MCF 10A (cell line): Measurements from ENCODE around the gene OR1F1. TPM values are rescaled to one million over a fixed set of nuclear protein-coding genes. Genes with fewer than 3 reads are reported as not detected.
"Not testable (repeated sequence)": the region's sequence is repeated elsewhere in the genome, so short reads cannot be mapped to it uniquely, and the experiment has no call there.

Experiments used
- BruUV-seq: library from RNA; stranded (reverse); fragments of 400-500 nt; replicated peaks from 2 replicates; lab custom pipeline; 2021; lab: Mats Ljungman, UMichigan
- CTCF ChIA-PET: fragments of 300-600 bp; sonication (Branson Sonifier 250); formaldehyde crosslinking; extraction: SDS; loops from one replicate; lab custom pipeline; 2021; ENCODE audit warnings: antibody characterized with exemption, inconsistent platforms; lab: Yijun Ruan, JAX
- POLR2A ChIA-PET: fragments of 300-600, 350-650 bp; sonication (Branson Sonifier 250); formaldehyde crosslinking; extraction: SDS; loops from one replicate; lab custom pipeline; 2020; ENCODE audit warnings: antibody characterized with exemption, inconsistent platforms; lab: Yijun Ruan, JAX
- DNase-seq: peaks from one replicate; pipeline ENCODE4 v3.0.0-alpha.2; 2018; ENCODE audit not compliant: unreplicated experiment
- H3K27ac Mint-ChIP-seq: one replicate; pipeline ENCODE4 v1.8.0; 2022; ENCODE audit warnings: mild to moderate bottlenecking, low read depth, mixed read lengths; ENCODE audit not compliant: unreplicated experiment
- H3K27me3 Mint-ChIP-seq: one replicate; pipeline ENCODE4 v1.8.0; 2022; ENCODE audit warnings: mixed read lengths; ENCODE audit not compliant: insufficient read depth, unreplicated experiment
- H3K36me3 Mint-ChIP-seq: one replicate; pipeline ENCODE4 v1.8.0; 2022; ENCODE audit warnings: mild to moderate bottlenecking, moderate library complexity, mixed read lengths; ENCODE audit not compliant: insufficient read depth, unreplicated experiment
- H3K4me1 Mint-ChIP-seq: one replicate; pipeline ENCODE4 v1.8.0; 2022; ENCODE audit warnings: mixed read lengths; ENCODE audit not compliant: insufficient read depth, unreplicated experiment
- H3K4me3 Mint-ChIP-seq: one replicate; pipeline ENCODE4 v1.8.0; 2022; ENCODE audit warnings: mild to moderate bottlenecking, moderate library complexity, mixed read lengths; ENCODE audit not compliant: unreplicated experiment
- H3K9me3 Mint-ChIP-seq: one replicate; pipeline ENCODE4 v1.8.0; 2022; ENCODE audit warnings: mixed read lengths; ENCODE audit not compliant: unreplicated experiment
- CTCF ChIP-seq: fragments of 200-600 bp; IDR thresholded peaks from one replicate; pipeline ENCODE4 v1.8.0; 2022; ENCODE audit warnings: antibody characterized with exemption, mild to moderate bottlenecking; ENCODE audit not compliant: unreplicated experiment
- intact Hi-C: fragments of 100-400 bp; cut with micrococcal nuclease; formaldehyde crosslinking; loops from 2 replicates; pipeline ENCODE4 v1.14.1; 2022
- total RNA-seq: library from RNA; stranded (reverse); gene quantifications from 2 replicates; pipeline ENCODE4 v1.2.3, GENCODE V29; 2022

Gene OR1F1
- total RNA-seq, 1 experiment from 2014 or later: not detected

- DNase-seq: no peak
- intact Hi-C loops: no loop called here
- no peak for TF ChIP-seq CTCF
- Mint-ChIP-seq H3K4me3 (no peak overlapping the region), H3K27me3 (no peaks in the 10 kb centered on the region), H3K27ac (no peak overlapping the region), H3K36me3 (peaks cover 27% of the 10 kb centered on the region), H3K9me3 (no peaks in the 10 kb centered on the region), H3K4me1 (peaks cover 6% of the 10 kb centered on the region)
- no TSS peak for BruUV-seq
- POLR2A ChIA-PET: interaction anchor here (0.6 to 0.7 kb wide), 2 partner anchors 278 to 706 kb away, joined by 3 read pairs; no protein-coding TSS in a partner anchor
- CTCF ChIA-PET: interaction anchor here (1.0 kb wide), 1 partner anchor 50 kb away, joined by 3 read pairs; no protein-coding TSS in a partner anchor
Observed at GRCh38 chr16:3179651-3180050, 8.4 kb upstream of the OR1F1 start.

- peaks cover 6% of the 10 kb centered on the region for H3K4me1 Mint-ChIP-seq
- TF ChIP-seq CTCF: no peak
- no peaks in the 10 kb centered on the region for H3K9me3 Mint-ChIP-seq
- H3K27me3 Mint-ChIP-seq: no peaks in the 10 kb centered on the region
- no TSS peak for BruUV-seq
- no peak overlapping the region for H3K27ac Mint-ChIP-seq
- DNase-seq: no peak
- H3K36me3 Mint-ChIP-seq: peaks cover 26% of the 10 kb centered on the region
- ChIA-PET CTCF (no interaction called here), POLR2A (interaction anchor here (0.7 kb wide), 1 partner anchor 707 kb away, joined by 3 read pairs; no protein-coding TSS in a partner anchor)
- no peak overlapping the region for H3K4me3 Mint-ChIP-seq
- intact Hi-C loops: no loop called here
Observed at GRCh38 chr16:3180445-3180878, 7.5 kb upstream of the OR1F1 start.

GRCh38 chr16:3182293-3182607 is 5.8 kb upstream of the OR1F1 start:
- not testable (repeated sequence) for H3K9me3 Mint-ChIP-seq, H3K27me3 Mint-ChIP-seq, BruUV-seq, DNase-seq, H3K4me1 Mint-ChIP-seq
- Mint-ChIP-seq H3K27ac (peak overlapping the region; percentile 87), H3K4me3 (peak overlapping the region; percentile 87), H3K36me3 (peaks cover 19% of the 10 kb centered on the region)
- POLR2A ChIA-PET: interaction anchor here (0.7 to 2.2 kb wide), 11 partner anchors 10 to 261 kb away, joined by 3 to 7 read pairs (median 3); partner anchors contain the start of genes NAA60, ZNF174, ZNF213 and ZNF597
- CTCF ChIA-PET: interaction anchor here (0.5 to 1.7 kb wide), 6 partner anchors 14 to 398 kb away, joined by 3 to 9 read pairs (median 4); no protein-coding TSS in a partner anchor
- intact Hi-C loops: loop anchor here (2.0 kb wide), 1 partner anchor 219 kb away; the partner anchor contains the start of genes ZNF174 and ZSCAN32

GRCh38 chr16:3182608-3183444 is 5.2 kb upstream of the OR1F1 start:
- DNase-seq: peak; percentile 72
- no peak for TF ChIP-seq CTCF
- ChIA-PET CTCF (interaction anchor here (0.5 to 2.2 kb wide), 15 partner anchors 11 to 685 kb away, joined by 3 to 9 read pairs (median 3); partner anchors contain the start of genes NAA60, ZNF213 and ZNF597), POLR2A (interaction anchor here (0.7 to 2.2 kb wide), 14 partner anchors 9 to 261 kb away, joined by 3 to 7 read pairs (median 3); partner anchors contain the start of genes NAA60, ZNF174, ZNF213 and ZNF597)
- BruUV-seq: no TSS peak
- H3K4me3 Mint-ChIP-seq: peak overlapping the region; percentile 87
- H3K9me3 Mint-ChIP-seq: no peaks in the 10 kb centered on the region
- intact Hi-C loops: loop anchor here (1.0 to 2.0 kb wide), 4 partner anchors 99 to 317 kb away; partner anchors contain the start of genes ZNF174 and ZSCAN32
- H3K27ac Mint-ChIP-seq: peak overlapping the region; percentile 87
- no peaks in the 10 kb centered on the region for H3K27me3 Mint-ChIP-seq
- H3K4me1 Mint-ChIP-seq: peaks cover 6% of the 10 kb centered on the region
- peaks cover 19% of the 10 kb centered on the region for H3K36me3 Mint-ChIP-seq
